ENCODE measurements around the gene ATP6V0C.
"Not testable (repeated sequence)": the region's sequence is repeated elsewhere in the genome, so short reads cannot be mapped to it uniquely, and the experiment has no call there.

Gene ATP6V0C

DNA sequence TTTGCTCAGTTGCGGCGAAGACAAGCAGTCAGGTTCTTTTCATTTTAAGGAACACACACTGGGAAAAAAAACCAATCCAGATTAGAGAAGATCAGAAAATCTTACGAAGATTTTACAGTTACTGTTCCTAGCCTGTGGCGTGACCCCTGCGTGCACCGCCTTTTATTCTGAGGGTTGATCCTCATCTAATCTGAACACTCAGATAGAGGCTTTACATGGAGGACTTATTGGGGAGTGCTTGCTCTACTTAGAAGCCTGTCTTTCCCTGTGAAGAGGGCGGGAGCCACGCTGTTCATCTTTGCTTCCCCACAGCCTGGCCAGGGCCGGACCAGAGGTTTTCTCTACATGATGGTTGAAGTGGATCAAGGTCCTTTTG is 37.4 kb upstream of the ATP6V0C start:
- TF ChIP-seq, protein P1, sequence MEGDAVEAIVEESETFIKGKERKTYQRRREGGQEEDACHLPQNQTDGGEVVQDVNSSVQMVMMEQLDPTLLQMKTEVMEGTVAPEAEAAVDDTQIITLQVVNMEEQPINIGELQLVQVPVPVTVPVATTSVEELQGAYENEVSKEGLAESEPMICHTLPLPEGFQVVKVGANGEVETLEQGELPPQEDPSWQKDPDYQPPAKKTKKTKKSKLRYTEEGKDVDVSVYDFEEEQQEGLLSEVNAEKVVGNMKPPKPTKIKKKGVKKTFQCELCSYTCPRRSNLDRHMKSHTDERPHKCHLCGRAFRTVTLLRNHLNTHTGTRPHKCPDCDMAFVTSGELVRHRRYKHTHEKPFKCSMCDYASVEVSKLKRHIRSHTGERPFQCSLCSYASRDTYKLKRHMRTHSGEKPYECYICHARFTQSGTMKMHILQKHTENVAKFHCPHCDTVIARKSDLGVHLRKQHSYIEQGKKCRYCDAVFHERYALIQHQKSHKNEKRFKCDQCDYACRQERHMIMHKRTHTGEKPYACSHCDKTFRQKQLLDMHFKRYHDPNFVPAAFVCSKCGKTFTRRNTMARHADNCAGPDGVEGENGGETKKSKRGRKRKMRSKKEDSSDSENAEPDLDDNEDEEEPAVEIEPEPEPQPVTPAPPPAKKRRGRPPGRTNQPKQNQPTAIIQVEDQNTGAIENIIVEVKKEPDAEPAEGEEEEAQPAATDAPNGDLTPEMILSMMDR (IDR thresholded peaks at IDR 0.05; ENCODE audit: low read depth, low read length), result no peak
- DNase-seq (ENCODE audit: extremely low read depth, low read depth), result no peak

DNA sequence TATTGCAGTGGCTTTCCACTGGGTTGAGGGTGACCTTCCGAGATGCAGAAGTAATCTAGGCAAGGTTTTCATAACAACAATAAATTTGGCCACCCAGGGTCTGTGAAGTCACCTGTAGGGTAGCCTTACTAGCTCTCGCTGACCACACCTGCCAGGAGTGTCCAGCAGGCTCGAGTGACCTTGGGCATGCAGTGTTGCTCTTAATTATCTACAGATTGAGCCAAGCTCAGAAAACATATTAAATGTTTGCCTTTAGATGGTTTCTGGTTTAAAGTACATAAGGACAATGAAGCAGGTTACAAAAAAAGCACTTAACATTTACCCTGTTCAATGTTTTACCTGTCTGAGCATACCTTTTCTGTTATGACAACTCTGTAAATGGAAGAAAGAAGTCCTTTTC is 37.0 kb upstream of the ATP6V0C start:
- TF ChIP-seq, protein P1 (IDR thresholded peaks at IDR 0.05; ENCODE audit: low read depth, low read length), result no peak
- no peak for DNase-seq (ENCODE audit: extremely low read depth, low read depth)

DNA sequence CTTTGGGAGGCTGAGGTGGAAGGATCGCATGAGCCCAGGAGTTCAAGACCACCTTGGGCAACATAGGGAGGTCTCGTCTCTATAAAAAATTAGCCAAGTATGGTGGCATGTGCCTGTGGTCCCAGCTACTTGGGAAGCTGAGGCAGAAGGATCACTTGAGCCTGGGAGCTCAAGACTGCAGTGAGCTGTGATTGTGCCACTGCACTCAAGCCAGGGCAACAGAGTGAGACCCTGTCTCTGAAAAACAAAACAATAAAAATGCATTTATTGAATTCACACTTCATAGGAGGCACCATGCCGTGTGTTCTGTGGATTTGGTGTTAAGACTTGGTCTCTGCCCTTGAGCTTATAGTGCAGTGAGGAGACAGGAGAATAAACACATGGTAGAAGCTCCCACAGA is 36.4 kb upstream of the ATP6V0C start:
- TF ChIP-seq, protein P1 (IDR thresholded peaks at IDR 0.05; ENCODE audit: low read depth, low read length), result no peak

DNA sequence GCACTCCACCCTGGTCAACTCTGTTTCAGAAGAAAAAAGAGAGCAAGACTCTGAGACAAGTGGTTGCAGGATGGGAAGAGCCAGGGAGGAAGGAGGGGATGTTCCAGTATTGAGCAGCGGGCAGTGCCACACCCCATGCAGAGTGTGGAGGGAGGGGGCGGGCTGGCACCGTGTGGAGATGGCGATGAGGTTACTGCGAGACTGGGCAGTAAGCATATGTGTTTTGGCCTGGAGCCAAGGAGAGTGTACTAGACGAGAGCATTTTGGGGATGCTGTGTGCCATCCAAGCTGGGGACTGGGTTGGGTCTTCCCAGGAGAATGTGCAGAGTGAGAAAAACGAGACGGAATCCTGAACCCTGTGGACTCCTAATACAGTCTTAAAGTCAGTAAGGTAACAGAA is 35.5 kb upstream of the ATP6V0C start:
- TF ChIP-seq, protein P1 (IDR thresholded peaks at IDR 0.05; ENCODE audit: low read depth, low read length), result no peak
- no peak for DNase-seq (ENCODE audit: extremely low read depth, low read depth)

More for the DNA sequence above, 36.4 kb upstream of the ATP6V0C start:
- DNase-seq (ENCODE audit: extremely low read depth, low read depth), result no peak

DNA sequence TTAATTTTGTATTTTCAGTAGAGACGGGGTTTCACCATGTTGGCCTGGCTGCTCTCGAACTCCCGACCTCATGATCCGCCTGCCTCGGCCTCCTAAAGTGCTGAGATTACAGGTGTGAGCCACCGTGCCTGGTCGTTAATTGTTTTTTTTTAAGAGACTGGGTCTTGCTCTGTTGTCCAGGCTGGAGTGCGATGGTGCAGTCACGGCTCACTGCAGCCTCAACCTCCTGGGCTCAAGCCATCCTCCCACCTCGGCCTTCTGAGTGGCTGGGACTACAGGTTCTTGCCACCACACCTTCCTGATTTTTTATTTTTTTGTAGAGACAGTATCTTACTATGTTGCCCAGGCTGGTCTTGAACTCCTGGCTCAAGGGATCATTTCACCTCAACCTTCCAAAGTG is 33.8 kb upstream of the ATP6V0C start:
- DNase-seq (ENCODE audit: extremely low read depth, low read depth), result not testable (repeated sequence)

DNA sequence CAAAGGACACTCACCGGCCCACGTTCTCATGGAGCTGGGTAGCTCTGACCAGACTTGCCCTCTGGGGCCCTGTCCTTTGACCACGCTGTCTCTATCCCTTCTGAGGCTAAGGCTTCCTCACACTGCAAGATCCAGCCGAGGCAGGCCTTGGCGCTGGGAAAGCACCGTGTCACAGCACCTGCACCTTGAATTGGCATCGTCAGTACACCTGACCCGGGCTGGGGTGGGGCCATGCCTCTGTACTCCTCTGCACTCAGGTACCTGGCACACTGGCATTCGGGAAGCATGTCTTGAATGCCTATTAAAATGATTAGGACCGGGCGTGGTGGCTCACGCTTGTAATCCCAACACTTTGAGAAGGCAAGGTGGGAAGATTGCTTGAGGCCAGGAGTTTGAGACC is 32.8 kb upstream of the ATP6V0C start:
- TF ChIP-seq, protein P1 (IDR thresholded peaks at IDR 0.05; ENCODE audit: low read depth, low read length), result no peak
- DNase-seq (ENCODE audit: extremely low read depth, low read depth), result no peak

DNA sequence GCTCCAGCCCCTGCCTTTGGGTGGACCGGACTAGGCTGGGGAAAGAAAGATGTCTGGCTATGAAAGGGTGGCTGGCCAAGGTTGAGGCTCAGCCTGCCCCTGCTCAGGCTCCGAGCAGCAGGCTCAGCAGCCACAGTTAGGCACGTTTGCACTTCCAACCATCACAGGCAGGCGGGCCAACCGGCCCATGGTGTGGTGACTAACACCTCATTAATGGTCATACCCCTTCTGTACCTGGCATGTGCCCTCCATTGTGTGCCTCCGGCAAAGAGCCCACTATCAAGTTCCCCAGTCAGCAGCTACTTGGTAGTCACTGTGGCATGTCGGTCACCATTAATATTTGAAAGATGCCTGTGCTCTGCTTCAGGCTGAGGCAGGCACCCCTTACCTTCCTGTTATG is 32.1 kb upstream of the ATP6V0C start:
- TF ChIP-seq, protein P1 (IDR thresholded peaks at IDR 0.05; ENCODE audit: low read depth, low read length), result no peak

DNA sequence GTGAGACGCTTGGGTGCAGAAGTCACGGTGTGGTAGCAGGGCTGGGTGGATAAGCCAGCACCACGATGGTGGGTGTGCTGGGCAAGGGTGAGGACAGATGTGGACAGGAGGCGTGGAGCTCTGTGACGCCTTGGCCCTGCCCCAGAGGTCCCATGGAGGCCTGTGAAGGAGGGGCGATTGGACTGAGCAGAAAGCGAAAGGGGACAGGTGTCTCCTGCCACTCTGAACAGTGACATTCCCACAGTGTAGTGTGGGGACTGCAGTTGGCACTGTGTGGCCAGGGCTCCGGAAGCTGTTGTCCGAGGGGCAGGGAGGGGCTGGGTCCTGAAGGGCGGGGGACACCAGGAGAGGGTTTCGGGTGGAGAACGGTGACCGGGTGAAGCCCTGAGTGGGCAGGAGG is 31.5 kb upstream of the ATP6V0C start:
- TF ChIP-seq, protein P1 (IDR thresholded peaks at IDR 0.05; ENCODE audit: low read depth, low read length), result no peak
- DNase-seq (ENCODE audit: extremely low read depth, low read depth), result no peak

More for the DNA sequence above, 32.1 kb upstream of the ATP6V0C start:
- no peak for DNase-seq (ENCODE audit: extremely low read depth, low read depth)

Measured in AG09319 (cell line).